ENCODE measurements around the gene NARS2.

DNA sequence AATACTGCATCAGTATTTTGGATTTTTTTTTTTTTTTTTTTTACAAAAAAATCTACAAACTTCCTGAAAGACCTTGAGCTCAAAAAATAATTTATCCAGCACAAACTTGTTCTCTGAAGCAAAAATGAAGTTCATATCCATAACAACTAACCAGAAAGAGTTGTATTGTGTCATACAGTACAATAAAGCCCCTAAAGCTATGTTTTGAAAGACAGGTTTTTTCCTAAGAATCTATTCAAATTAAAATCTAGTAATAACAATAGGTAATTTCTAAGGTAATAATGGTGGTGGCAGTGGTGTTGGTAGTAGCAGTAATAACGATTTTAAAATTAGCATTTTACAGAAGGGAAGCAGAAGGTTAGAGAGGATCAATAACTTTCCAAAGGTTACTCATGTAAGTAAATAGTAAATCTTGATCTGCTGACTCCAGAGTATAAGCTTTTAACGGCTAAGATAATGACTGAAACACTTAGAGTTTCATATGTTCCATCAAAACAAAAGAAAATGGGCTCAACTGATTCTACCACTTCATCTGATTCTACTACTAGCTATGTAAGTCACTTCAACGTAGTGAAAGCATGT lies 103.7 kb downstream of the NARS2 start:
- TF ChIP-seq, protein P1, sequence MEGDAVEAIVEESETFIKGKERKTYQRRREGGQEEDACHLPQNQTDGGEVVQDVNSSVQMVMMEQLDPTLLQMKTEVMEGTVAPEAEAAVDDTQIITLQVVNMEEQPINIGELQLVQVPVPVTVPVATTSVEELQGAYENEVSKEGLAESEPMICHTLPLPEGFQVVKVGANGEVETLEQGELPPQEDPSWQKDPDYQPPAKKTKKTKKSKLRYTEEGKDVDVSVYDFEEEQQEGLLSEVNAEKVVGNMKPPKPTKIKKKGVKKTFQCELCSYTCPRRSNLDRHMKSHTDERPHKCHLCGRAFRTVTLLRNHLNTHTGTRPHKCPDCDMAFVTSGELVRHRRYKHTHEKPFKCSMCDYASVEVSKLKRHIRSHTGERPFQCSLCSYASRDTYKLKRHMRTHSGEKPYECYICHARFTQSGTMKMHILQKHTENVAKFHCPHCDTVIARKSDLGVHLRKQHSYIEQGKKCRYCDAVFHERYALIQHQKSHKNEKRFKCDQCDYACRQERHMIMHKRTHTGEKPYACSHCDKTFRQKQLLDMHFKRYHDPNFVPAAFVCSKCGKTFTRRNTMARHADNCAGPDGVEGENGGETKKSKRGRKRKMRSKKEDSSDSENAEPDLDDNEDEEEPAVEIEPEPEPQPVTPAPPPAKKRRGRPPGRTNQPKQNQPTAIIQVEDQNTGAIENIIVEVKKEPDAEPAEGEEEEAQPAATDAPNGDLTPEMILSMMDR (IDR thresholded peaks at IDR 0.05), result no peak
- TF ChIP-seq POLR2A (IDR thresholded peaks at IDR 0.05), result no peak
